CD4-positive, alpha-beta T cell treated with Interleukin-4 for 4 hours (primary cell): Measurements from ENCODE around the gene TRIM17.

Experiments
- DNase-seq: peaks from one replicate; pipeline ENCODE4 v3.0.0-alpha.2; 2020

Gene TRIM17

GRCh38 chr1:228376651-228377631, 39.7 kb downstream of the TRIM17 start:
- DNase-seq = no peak

DNA sequence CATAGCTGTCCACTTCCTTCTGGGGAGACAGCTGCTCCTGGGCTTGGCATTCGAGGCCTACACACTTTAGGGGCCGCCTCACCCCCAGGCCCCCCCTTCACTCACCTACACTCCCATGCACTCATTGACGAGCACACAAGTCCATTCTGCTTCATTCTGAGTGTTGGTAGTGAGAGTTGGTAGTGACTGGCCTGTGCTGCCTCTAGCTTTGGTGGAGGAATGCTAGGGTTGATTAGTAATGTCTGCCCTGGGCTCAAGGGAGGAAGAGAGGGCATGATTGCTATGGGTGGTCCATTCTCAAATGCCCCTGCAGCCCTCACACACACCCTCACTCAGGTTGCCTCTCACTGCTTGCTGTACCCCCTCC, 40.4 kb downstream of the TRIM17 start:
- DNase-seq = no peak

DNA sequence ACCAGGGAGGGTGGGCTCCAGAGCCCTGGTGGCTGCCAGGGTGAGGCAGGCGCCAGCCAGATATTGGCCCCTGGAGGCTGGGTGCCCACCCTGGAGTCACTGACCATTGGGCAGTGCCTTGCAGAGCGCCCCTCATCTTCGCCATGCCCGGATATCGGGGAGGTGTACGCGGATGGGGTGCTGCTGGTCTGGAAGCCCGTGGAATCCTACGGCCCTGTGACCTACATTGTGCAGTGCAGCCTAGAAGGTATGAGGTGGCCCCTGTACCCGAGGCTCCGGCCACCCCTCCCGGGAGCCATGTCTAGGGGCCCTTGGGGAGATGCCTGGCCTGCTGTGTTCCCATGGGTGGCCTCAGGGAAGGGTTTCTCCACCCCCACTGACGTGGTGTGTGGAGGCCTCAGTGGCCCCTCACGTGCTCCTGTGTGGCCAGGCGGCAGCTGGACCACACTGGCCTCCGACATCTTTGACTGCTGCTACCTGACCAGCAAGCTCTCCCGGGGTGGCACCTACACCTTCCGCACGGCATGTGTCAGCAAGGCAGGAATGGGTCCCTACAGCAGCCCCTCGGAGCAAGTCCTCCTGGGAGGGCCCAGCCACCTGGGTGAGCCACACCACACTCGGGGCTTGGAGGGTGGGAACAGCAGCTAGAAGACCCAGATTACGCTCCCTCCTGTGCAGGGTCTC, 40.9 kb downstream of the TRIM17 start:
- no peak for DNase-seq

- no peak for DNase-seq
Observed at GRCh38 chr1:228374711-228375577, 41.7 kb downstream of the TRIM17 start.

DNA sequence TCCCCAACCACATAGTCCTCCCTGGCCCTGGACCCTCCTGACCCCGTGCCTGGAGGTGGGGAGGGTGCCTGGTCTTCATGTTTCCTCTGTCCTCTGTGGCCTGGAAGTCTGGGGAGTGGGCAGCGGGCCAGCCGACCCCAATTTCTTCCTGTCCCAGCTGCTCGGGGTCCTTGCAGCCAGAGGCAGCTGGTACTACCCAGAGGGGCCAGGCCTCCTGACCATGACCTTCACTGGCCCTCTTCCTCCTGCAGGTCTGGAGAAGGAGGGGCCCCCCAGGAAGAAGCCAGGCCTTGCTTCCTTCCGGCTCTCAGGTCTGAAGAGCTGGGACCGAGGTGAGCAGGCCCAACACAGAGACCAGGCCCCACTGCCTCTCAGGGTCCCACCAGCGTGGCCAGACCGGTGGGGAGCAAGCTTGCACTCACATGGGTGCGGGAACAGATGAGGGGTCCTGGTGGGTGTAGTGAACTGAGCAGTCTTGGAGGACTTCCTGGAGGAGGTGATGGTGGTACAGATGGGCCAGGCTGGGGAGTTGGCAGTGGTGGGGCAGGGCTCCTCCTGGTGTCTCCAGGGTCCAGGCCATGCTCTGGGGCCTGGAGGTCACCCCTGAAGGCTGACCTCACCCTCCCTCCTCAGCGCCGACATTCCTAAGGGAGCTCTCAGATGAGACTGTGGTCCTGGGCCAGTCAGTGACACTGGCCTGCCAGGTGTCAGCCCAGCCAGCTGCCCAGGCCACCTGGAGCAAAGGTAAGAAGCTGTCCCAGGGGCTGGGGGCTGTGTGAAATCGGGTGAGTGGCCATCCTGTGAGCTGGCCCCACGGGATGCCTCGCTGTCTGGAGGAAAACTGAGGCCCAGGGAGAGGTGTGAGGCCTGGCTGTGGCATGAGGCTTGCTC, 42.7 kb downstream of the TRIM17 start:
- DNase-seq = no peak

DNA sequence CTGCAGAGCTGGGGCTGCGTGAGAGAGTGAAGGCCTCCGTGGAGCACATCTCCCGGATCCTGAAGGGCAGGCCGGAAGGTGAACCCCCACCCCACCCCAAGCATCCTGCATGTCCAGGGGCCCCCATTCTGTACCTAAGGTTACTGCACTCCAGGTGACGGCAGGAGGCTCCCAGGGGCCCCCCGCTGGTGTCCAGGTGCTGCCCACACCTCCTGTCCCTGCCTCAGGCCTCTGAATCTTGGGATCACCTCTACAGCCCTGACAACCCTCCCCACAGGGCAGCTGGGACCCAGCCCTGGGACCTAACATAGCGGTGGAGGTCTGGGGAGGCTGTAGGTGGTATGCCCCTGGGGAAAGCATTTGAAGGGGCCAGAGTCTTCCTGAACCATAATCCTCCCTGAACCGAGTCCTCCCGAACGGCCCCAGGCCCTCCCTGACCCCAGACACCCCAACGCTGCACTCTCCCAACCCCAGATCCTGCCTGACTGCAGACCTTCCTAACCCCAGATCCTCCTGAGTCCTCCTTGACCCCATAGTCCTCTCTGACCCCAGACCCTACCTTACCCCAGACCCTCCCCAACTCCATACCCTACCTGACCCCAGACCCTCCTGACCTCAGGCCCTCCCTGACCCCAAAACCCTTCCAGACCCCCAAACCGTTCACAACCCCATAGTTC, 43.5 kb downstream of the TRIM17 start:
- no peak for DNase-seq

GRCh38 chr1:228372183-228373003, 44.3 kb downstream of the TRIM17 start:
- no peak for DNase-seq

DNA sequence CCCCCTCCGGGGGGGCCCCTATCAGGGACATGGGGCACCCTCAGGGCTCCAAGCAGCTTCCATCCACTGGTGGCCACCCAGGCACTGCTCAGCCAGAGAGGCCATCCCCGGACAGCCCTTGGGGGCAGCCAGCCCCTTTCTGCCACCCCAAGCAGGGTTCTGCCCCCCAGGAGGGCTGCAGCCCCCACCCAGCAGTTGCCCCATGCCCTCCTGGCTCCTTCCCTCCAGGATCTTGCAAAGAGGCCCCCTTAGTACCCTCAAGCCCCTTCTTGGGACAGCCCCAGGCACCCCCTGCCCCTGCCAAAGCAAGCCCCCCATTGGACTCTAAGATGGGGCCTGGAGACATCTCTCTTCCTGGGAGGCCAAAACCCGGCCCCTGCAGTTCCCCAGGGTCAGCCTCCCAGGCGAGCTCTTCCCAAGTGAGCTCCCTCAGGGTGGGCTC, 44.9 kb downstream of the TRIM17 start:
- DNase-seq = no peak

DNA sequence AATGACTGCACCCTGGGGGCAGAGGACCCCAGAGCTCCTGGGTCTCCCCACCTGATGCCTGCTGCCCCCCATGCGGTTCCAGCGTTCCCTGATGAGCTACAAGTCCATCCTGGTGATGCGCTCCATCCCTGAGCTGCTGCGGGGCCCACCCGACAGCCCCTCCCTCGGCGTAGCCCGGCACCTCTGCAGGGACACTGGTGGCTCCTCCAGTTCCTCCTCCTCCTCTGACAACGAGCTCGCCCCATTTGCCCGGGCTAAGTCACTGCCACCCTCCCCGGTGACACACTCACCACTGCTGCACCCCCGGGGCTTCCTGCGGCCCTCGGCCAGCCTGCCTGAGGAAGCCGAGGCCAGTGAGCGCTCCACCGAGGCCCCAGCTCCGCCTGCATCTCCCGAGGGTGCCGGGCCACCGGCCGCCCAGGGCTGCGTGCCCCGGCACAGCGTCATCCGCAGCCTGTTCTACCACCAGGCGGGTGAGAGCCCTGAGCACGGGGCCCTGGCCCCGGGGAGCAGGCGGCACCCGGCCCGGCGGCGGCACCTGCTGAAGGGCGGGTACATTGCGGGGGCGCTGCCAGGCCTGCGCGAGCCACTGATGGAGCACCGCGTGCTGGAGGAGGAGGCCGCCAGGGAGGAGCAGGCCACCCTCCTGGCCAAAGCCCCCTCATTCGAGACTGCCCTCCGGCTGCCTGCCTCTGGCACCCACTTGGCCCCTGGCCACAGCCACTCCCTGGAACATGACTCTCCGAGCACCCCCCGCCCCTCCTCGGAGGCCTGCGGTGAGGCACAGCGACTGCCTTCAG, 45.5 kb downstream of the TRIM17 start:
- DNase-seq = no peak

DNA sequence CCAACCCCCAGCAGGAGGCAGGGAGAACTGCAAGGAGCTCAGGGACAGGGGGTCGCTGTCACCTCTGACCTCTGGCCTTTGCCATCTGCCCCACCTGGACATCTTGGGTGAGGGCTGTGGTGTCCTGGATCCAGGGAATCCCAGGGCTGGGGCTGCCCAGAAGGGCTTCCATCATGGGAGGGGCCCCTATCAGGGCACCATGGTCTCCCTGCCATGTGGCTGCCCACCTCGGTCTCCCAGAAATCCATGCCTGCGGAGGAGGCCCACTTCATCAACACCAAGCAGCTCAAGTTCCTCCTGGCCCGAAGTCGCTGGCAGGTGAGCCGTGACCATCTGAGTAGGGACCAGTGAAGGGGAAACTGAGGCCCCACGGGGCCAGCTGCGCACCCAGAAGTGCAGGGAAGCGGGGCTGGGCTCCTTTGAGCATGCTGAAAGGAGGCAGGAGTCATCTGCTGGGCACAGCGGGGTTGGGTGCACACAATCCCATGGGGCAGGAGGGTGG, 46.2 kb downstream of the TRIM17 start:
- DNase-seq = no peak

- no peak for DNase-seq
Observed at GRCh38 chr1:228369608-228370438, 46.8 kb downstream of the TRIM17 start.

- no peak for DNase-seq
Observed at GRCh38 chr1:228368801-228369607, 47.7 kb downstream of the TRIM17 start.

GRCh38 chr1:228367798-228368791, 48.6 kb downstream of the TRIM17 start:
- DNase-seq = no peak

DNA sequence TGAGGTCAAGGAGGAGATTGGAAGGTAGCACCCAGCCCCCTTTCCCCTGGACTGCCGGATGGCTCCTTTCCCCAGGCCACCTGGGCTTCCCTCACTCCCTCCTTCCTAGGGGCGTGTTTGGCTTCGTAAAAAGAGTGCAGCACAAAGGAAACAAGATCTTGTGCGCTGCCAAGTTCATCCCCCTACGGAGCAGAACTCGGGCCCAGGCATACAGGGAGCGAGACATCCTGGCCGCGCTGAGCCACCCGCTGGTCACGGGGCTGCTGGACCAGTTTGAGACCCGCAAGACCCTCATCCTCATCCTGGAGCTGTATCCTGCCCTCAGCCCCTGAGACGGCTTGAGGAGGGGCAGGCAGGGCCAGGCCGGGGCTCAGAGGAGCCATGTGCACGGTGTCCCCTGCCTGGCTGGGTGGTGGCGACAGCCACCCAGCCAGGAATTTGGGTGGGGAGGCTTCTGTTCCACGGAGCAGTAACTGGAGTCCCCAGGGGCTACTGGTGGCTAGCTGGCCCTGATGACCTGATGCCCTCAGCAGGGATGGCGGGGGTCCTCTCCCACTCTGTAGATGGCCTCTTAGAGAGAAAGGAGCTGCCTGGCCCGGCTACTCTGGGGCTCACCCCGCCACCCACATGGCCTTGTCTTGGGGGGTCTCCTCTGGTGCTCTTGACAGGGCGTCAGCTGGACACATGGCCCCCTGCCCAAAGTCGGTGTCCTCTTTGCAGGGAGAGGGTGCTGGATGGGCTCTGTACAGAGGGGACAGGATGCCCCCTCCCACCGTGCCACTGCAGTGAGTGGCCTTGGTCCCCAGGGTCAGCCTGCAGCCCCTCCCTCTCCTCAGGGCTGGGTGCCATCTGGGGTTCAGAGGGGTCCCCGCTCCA, 49.6 kb downstream of the TRIM17 start:
- no peak for DNase-seq
